Stimulated activated CD4-positive, alpha-beta T cell treated with anti-CD3 and anti-CD28 coated beads, TNF-alpha, amount 100 ng/mL, for 1 hour (primary cell): Measurements from ENCODE around the gene STH.

Source experiments
- DNase-seq, 3 donors: peaks; one replicate each; pipeline ENCODE4 v3.0.0-alpha.2; 2020; ENCODE audit warnings: low read depth in 3 of 3, low spot score in 1 of 3

The STH gene

DNA sequence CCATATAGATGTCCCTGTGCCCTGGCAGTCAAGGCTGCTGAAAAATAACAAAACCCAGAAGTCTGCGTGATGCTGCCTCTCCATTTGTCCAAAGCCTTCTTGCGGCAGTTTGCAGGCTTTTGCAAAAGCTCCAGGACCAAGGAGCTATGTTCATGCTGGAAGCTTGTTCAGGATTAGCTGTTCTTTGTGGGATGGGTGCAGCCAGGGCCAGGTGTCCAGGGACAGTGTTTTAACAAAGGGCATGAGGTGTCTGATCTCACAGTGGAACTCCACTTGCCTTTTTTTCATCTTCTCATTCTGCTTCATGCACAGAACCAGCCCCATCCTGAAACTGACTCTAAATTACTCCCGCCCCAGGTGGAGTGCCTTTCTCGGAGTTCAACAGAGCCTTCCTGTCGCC is 31.7 kb upstream of the STH start:
- no peak for DNase-seq

DNA sequence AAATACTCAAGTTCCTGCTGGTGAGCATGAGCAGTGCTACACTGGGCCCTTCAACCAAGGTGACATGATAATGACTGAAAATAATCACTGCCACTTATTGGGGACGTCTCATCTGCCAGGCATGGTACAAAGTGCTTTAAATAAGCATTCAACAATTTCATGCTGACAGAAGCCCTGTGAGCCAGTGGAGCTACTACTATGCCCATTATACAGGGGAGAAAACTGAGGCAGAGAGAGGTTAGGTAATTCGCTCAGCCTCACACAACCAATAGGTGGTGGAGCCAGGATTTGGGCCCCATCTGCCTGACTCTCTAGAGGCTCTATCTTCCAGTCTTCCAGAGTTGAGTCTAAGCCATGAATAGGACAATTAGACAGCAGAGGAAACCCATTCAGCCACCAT is 30.3 kb upstream of the STH start:
- DNase-seq, result no peak

DNA sequence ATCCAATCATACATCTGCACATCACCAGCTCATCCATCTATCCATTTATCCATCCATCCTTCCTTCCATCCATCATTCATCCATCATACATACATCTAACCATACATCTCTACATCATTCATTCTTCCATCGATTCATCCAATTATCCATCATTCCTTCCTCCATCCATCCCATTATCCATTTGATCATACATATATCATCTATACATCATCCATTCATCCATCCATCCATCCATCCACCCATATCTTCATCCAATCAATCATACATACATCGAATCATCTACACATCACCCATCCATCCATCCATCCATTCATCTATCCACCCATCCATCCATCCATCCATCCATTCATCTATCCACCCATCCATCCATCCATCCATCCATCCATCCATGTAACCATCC is 29.3 kb upstream of the STH start:
- no peak for DNase-seq

DNA sequence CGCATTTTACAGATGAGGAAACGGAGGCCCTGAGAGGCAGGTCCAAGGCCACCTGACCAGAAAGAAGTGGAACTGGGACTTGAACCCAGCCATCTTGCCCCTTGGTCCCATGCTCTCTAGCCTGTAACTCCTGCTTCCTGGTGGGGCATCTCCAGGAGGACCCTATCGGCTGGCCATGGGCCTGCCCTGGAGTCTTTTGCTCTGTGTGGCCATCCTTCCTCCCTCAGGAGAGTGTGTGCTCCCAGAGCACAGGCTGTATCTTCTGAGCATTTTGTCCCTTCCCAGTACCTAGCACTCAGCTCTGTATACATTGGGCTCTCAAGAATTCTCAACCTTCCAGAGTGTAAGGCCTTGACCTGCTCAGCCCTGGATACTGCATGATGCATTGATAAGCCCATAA is 28.4 kb upstream of the STH start:
- no peak for DNase-seq

DNA sequence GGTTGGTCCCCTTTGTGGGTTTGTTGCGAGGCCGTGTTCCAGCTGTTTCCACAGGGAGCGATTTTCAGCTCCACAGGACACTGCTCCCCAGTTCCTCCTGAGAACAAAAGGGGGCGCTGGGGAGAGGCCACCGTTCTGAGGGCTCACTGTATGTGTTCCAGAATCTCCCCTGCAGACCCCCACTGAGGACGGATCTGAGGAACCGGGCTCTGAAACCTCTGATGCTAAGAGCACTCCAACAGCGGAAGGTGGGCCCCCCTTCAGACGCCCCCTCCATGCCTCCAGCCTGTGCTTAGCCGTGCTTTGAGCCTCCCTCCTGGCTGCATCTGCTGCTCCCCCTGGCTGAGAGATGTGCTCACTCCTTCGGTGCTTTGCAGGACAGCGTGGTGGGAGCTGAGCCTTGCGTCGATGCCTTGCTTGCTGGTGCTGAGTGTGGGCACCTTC is 27.3 kb upstream of the STH start:
- DNase-seq, result no peak

DNA sequence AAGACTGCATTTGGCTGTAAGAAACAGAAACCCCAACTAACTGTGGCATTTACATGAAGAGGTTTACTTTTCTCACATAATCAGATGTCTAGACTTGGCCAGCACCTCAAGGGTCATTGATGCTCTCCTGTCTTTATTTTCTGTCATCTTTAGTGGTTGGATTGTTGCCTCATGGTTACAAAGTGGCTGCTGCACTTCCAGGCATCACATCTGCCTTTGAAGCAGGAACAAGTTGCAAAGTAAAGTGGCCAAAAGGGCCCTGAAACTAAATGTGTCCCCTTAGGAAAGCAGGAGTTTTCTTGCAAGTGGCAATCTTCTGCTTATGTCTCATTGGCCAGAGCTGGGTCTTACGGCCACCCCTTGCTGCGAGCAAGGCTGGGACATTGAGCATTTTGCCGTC is 26.5 kb upstream of the STH start:
- no peak for DNase-seq

DNA sequence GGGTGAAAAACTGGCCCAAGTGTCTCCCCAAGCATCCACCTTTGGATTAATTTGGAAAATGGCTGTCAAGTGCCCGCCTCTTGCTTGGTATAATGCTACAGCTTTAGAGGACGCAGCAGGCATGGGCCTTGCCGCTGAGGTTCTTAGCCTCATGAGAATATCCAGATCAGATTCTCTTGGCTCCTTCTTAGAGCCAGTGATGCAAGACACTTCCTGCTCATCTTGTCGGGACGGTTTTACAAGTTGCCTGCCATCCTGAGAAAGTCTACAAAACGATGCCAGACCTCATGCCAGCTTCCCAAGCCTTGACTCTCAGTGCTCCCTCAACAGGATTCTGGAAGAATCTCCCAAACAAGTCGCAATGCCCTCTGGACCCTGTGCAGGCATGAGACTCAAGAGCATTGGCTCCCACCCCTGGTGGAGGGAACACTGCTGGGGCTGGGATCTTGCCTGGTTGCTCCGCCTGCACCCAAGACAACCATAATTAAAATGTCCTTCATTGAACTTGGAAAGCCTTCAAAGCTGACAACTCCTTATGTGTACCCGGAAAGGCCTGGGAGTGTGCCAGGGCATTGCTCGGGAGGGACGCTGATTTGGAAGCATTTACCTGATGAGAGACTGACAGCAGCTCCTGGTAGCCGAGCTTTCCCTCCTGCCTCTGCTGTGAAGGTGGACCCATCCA is 25.8 kb upstream of the STH start:
- no peak for DNase-seq

DNA sequence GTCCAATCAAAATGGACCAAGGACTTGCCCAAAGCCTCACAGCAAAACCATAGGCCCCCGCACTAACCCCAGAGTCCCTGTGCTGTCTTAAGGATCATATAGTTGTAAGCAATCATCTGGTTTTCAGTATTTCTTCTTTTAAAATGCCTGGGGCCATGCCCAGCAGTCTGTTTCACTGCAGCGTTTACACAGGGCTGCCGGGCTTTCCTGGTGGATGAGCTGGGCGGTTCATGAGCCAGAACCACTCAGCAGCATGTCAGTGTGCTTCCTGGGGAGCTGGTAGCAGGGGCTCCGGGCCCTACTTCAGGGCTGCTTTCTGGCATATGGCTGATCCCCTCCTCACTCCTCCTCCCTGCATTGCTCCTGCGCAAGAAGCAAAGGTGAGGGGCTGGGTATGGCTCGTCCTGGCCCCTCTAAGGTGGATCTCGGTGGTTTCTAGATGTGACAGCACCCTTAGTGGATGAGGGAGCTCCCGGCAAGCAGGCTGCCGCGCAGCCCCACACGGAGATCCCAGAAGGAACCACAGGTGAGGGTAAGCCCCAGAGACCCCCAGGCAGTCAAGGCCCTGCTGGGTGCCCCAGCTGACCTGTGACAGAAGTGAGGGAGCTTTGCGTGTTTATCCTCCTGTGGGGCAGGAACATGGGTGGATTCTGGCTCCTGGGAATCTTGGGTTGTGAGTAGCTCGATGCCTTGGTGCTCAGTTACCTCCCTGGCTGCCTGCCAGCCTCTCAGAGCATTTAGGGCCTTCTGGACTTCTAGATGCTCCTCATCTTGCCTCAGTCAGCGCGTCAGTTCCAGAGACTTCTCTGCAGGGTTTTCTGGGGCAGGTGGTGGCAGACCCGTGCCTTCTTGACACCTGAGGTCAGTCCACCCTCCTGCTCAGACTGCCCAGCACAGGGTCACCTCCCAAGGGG is 24.8 kb upstream of the STH start:
- no peak for DNase-seq

DNA sequence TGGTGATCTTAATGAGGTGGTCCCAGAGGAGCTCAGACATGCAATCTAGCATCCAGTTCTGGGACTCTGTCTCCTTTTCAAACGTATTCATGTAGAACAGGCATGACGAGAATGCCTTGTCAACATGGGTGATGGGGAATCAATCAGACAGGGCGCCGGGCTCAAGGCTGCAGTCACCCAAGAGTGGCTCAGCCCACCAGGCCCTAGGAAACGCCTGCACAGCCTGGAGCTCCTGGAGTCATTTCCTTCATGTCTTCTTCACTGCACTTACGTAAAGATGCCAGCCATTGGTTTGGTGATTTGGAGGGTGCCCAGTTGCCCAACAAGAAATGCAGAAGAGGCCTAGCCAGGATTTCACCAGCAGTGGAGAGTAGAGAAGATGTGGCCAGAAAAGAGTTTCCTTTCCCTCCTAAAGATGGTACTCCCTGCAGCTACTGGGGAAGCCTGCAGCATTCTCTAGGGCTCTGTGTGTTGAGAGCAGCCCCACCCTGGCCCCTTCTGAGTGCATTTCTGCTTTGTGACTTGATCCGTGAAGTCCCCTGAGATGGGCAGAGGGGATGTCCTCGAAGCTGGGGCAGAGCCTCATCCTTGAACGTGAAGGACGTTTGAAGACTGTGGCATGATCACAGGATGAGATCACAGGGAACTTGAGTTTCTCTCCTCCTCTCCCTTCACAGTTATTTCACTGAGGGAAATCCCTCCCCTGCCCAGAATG is 24.0 kb upstream of the STH start:
- no peak for DNase-seq

DNA sequence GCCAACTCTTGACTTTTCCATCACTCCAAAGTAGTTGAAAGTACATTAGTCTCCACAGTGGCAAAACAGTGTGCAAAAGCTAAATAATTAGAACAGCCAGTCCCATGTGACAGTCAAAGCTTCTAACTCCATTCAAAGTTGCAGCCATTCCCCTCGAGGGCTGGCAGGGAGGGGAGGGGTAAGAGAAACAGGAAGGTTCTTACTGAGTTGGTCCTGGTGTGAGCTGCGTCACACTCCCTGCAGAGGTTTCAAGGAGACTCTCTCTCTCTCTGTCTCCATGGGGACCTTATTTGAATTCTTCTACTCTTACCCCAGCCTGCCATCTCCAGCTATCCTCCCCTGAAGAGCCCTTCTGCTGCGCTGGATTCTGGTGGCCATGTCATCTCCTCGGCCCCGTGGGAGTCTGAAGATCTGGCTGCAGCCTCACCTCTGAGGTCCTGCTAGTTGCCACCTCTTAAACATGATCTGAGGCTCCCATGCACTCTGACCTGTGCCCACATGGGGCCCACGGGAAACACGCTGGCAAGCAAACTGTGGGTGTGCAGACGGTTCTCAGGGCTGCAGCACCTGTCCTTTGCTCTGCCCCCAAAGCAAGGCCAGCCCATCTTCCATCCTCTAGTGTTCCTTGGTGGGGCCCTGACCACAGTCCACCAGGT is 23.3 kb upstream of the STH start:
- DNase-seq, result no peak

DNA sequence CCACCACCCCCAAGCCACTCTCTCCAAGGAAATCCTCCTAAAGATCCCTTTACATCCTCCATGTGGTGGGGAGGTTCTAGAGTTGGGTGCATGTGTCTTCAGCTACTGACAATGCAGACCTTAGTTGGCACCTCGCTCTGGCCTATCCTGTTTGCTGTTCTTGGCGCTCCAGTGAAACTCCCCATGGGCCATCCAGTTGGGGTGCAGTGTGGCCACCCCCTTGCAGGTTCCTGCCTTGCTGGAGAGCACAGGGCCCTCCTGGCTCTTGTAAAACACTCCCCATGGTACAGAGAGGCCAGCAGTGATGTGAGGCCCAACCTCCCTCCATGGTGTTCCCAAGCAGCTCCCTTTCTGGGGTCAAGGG is 22.7 kb upstream of the STH start:
- DNase-seq, result no peak

DNA sequence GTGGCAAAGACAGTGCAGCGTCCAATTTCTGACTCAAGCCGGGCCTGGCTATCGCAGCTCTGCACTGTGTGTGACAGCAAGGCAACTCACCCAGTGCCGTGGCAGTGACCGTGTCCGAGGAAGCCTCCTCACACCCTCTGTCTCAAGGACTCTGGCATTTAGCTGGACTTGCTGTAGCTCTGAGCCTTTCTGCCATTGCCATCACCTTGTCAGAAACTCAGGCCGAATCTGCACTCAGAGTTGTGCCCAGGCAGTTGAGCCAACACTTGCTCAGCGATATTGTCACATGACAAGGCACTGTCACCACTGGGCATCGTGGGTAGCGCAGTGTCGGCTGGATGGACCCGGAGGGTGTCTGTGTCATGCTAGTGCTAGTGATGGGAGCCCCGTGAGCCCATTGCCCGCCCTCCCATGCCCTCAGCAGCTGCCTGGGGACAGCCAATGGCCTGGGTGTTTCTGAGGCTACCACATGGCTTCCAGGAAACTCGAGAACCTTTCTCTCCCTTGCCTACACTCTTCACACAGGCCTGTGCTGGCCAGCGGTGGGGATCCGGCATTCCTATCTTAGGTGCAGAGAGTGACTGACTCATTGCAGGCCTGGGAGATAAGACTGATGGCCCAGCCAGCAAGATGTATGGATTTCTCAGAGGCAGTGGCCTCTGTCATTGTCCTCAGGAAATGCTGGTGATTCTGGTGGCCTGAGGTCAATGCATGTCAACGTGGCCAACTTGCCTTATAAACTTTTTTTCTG is 22.1 kb upstream of the STH start:
- DNase-seq, result no peak

DNA sequence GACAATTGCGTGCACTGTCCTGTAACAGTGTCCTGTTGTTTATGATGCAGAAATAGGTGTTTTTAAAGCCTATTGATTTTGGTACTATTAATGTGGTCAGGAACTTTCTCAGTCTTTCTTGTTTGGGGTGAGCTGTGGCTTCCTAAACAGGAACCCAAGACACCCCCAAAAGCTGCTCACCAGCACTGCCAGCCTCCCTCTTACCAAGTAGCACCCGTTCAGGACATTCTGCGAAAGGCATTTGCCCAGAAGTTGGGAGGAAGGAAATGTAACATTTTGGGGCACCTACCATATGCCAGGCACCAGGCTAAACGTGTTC is 21.6 kb upstream of the STH start:
- DNase-seq, result no peak

DNA sequence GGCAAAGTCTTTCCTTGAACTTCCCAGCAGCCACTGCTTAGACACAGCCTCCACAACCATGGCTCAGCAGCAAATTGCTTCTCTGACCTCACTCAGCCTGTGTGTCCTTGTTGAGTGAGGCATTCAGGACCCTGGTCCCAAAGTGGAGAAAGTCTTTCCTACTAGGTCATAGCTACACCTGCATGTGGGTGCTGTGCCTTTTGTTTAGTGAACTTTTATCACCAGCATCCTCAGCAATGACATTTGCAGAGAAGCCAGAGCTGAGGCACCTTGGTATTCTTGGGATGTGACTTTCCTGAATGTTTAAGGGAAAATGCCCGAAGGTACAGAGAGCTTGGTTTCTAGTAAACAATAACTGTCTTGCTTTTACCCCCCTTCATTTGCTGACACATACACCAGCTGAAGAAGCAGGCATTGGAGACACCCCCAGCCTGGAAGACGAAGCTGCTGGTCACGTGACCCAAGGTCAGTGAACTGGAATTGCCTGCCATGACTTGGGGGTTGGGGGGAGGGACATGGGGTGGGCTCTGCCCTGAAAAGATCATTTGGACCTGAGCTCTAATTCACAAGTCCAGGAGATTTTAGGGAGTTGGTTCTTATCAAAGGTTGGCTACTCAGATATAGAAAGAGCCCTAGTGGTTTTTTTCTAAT is 20.9 kb upstream of the STH start:
- no peak for DNase-seq

DNA sequence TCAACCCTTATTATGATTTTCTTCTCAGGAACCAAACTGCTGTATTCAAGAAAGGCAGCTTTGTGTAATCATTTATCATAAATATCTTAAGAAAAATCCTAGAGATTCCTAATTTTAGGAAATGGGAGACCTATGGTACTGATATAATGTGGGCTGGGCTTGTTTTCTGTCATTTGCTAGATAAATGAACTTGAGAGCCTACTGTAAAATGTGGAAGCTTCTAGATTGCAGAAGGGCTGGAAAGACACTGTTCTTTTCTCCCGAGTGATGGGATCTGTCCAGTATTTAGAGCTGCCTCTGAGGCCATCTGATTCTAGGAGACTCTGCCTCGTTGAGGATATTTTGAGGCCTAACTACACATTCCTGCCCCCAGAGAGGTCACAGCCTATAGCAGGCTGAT is 19.9 kb upstream of the STH start:
- DNase-seq, result no peak

DNA sequence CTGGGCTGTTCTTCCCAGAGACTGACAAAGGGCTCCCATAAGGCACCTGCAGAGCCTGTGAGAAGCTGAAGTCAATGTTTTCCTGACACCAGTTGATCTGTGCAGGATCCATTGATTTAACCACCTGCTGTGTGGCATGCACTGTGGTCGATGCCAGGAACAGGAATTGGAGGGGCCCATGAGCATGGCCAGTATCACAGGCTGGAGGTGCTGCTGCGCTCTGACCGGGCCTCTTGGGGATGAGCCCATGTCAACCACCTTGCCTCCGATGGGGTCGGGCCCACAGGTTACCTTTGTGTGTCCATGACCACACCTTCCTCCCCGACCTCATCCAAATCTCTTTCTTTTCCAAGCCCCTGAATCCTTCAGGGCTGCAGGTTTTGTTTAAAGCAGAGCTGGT is 18.2 kb upstream of the STH start:
- no peak for DNase-seq

DNA sequence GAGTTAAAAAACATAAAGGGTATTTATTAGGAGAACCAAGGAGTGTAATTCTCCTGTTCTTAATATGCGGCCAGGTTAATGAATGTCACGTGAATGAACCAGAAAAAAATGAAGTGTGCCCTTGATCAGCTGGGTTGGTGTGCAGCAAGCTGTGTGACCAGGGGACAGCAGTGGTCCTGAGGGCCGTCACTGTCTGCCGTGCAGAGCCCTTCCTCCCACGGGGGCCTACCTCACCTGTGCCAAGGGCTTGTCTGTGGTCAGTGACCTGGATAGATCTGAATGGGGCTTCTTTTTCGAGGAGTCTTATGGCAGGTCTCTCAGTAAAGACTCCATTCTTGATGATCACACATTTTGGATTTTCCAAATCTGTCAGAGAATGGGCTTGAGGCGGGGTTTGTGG is 17.7 kb upstream of the STH start:
- no peak for DNase-seq

DNA sequence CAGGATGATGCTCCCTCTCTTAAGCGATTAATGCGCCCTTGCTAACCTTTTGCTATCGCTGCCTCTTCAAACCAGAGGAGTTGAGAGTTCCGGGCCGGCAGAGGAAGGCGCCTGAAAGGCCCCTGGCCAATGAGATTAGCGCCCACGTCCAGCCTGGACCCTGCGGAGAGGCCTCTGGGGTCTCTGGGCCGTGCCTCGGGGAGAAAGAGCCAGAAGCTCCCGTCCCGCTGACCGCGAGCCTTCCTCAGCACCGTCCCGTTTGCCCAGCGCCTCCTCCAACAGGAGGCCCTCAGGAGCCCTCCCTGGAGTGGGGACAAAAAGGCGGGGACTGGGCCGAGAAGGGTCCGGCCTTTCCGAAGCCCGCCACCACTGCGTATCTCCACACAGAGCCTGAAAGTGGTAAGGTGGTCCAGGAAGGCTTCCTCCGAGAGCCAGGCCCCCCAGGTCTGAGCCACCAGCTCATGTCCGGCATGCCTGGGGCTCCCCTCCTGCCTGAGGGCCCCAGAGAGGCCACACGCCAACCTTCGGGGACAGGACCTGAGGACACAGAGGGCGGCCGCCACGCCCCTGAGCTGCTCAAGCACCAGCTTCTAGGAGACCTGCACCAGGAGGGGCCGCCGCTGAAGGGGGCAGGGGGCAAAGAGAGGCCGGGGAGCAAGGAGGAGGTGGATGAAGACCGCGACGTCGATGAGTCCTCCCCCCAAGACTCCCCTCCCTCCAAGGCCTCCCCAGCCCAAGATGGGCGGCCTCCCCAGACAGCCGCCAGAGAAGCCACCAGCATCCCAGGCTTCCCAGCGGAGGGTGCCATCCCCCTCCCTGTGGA is 16.0 kb upstream of the STH start:
- no peak for DNase-seq

DNA sequence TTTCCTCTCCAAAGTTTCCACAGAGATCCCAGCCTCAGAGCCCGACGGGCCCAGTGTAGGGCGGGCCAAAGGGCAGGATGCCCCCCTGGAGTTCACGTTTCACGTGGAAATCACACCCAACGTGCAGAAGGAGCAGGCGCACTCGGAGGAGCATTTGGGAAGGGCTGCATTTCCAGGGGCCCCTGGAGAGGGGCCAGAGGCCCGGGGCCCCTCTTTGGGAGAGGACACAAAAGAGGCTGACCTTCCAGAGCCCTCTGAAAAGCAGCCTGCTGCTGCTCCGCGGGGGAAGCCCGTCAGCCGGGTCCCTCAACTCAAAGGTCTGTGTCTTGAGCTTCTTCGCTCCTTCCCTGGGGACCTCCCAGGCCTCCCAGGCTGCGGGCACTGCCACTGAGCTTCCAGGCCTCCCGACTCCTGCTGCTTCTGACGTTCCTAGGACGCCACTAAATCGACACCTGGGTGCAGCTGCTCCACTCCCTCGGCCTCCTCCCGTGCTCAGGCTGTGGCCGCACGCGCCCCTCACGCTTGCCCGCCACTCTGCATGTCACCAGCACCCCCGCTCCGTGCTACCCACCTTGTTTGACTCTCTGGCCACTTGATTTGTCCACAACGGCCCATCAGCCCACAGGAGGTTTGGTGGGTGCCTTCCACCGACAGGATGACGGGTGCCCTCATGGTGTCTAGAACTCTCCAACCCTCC is 15.3 kb upstream of the STH start:
- DNase-seq, result no peak
